Activated gamma-delta T cell treated with anti-CD3 and anti-CD28 coated beads, Interleukin-2, amount 50 U/mL, for 16 hours (primary cell): ENCODE measurements around the gene PPP1CA.

Experiments used
- DNase-seq: peaks from one replicate; pipeline ENCODE4 v3.0.0-alpha.2; 2020; ENCODE audit warnings: low read depth

PPP1CA gene

DNA sequence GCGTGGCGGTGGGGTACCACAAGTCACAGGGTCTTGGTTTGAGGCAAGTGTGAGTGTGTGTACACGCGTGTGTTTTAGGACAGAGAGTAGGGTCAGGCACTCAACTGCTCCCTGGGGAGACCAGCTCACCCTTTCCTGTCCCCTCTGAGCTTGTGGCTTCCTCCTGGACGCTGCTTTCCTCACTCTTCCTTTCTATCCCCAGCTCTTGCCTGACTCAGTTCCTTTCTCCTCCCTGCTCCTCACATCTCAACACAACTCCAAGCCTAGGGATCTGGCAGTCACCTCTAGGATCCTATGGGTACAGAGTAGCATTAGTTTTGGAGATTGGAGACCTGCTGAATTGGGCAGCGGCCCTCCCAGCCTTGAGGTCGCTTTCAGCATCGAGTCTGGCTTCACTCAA, 32.4 kb downstream of the PPP1CA start:
- no peak for DNase-seq

DNA sequence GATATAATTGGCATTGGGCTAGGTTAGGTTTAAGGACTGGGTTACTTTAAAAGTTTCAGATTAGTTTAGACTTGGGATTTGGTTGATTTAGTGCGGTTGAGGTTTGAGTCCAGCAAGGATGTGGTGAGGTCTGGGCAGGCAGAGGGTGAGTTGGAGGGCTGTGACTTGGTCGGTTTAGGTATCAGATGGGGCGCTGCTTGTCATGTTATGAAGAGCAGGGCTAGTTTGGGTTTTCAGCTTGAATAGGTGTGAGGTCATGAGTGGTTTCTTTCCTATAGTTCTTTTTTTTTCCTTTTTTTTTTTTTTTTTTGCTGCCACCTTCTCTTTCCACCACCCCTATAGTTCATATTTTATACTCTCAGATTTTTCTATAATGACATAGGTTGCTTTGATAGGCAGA, 33.0 kb downstream of the PPP1CA start:
- DNase-seq, result no peak

DNA sequence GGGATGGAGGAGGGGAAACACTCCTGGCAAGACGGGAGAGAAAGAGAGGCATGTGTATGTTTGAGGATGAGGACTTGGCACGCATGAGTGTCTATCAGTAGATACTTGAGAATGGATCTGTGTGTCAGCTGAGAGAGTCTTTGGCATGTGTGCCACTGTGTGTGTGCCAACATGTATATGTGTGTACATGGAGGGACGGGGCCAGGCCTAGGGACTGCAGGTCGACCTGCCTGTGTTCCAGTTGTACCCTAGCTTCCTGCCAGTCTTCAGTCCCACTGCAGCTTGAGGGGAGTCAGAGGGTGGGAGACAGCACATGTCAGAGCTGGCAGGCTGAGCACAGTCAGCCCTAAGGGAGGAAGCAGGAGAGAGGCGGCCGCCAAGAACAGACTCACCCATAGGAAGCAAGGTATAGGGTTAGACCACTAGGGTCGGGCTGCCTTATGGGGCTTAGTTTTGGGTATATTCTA, 33.9 kb downstream of the PPP1CA start:
- no peak for DNase-seq

DNA sequence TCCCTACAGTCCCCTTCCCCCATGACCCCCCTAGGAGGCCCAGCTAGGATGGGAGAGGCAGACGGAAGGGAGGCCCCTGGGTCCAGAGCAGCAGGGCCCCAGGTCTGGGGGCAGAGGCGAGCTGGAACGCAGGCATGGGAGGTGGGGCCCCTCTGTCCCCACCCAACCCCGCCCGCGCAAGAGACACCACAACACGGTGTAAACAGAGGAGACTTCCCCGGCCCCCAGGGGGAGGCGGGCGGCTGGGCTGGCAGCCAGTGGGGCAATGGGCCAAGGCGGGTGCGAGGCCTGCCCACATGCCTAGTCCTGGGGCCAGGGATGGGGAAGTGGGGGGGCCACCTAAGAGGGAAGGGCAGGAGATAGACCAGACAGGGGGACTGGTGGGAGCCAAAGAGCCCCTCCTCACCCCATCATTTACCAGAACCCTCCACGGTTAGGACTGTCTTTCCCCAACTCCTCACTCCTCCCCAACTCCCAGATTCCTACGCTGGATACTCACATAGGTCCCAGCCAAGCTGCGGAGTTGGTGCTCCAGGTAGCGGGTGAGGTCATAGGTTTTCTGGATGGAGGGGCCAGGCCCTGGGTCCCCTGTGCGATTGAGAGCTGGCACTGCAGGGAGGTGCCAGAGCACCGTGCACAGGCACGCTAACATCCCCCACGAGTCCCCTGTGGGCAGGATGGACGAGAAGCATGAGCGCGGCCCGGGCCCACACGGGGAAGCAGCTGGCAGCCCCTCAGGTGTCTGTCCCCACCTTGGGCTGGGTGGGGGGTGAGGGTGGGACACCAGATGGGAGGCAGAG, 34.5 kb downstream of the PPP1CA start:
- no peak for DNase-seq

DNA sequence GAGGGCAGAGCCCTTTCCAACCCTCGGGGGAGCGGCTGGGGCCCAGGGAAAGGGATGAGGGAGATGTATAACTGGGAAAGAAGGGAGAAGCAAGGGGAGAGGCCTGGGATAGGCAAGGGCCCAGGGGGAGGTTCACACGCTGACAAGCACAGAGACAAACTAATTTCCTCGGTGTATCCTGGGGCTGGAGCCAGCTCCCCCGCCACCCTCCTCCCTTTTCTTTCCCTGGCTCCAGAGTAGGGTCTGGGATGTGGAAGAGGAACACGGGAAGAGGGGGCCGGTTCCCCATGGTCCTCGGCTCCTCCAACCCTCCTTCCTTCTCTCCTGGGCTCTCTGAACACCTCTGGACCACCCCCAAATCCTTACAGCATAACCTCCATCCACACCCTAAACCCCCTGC, 35.1 kb downstream of the PPP1CA start:
- DNase-seq, result no peak

DNA sequence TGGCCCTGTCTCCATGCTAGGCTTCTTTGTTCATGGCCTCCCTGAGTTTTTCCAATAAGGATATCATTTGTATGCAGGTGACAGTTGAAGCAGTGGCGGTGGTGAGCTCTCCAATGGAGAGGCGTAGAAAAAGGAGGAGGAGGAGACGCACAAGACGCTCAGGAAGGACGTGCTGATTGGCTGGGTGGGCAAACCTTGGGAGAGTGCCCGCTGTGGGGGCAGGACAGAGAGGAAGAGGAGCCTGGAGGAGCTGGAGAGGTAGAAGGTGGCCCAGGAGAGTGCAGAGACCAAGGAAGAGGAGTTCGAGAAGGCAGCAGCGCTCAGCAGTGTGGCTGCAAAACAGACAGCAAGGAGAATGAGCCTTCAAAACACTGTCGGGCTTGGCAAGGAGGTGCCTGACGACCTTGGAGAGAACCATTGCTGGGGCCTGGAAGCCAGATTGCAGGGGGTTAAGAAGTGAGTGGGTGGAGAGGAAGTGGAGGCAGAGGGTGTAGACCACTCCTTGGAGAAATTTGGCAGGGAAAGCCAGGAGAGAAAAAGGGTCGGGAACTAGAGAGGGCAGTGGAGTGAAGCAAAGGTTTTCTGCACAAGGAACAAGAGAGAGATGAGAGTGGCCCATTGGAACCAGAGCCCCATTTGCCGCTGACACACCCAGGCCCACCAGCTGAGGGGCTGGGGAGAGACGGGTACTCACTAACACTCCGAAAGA, 35.8 kb downstream of the PPP1CA start:
- no peak for DNase-seq

DNA sequence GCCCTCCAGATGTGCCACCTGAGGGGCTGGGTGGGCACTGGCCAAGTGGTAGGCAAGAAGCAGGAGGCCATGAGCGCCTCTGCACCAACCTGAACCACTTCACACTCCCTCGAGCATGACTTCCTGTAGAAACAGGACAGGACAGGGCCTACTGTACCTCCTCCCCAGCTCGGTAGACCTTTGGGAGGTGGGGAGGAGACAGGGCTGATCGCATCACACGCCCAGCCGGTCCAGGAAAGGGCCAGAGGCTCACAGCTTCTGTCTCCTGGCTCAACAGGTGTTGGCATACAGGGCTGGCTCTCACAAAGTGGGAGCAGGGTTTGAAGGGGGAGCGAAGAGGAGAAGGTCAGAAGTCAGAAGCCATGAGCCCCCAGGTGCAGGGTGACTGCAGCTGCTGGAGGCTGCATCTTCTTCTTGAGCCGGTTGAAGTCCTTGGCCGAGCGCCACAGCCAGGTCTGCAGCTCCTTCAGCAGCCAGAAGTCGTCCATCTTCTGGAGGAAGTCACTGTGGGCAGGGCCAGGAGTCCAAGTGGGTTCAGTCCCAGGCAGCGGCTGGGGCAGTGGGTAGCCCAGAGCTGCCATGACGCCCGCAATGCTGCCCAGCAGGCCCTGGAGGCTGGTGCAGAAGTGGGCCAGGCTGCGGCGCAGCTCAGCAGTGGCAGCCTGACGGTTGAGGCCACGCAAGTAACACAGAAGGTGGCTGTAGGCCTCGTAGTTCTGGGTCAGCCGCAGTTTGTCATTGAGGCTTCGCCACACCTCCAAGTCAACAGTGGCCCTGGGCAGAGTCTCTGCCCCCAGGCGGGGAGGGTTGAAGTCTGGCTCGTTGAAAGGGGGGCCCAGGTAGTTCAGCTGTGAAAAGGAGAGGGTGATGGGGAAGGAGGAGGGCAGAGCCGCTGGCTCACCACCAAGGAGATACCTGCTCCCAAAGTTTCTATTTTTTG, 36.6 kb downstream of the PPP1CA start:
- no peak for DNase-seq

DNA sequence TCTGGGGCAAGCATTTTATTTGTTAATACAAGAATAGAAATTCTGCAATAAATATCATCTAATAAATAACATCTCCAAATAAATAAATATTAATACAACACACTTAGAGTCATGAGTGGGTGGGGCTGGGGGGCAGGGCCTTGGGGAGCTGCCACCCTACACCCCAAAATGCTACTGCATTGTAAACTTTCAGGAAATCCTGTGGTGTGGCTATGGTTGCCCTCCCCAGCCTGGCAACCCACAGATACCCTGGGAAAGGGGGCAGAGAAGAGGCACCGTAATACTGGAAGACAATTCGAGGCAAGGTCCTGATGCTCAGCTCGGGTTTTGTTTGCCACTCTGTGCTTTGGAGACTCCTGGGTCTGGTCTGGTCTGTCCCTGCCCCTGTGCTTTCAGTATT, 37.5 kb downstream of the PPP1CA start:
- no peak for DNase-seq

DNA sequence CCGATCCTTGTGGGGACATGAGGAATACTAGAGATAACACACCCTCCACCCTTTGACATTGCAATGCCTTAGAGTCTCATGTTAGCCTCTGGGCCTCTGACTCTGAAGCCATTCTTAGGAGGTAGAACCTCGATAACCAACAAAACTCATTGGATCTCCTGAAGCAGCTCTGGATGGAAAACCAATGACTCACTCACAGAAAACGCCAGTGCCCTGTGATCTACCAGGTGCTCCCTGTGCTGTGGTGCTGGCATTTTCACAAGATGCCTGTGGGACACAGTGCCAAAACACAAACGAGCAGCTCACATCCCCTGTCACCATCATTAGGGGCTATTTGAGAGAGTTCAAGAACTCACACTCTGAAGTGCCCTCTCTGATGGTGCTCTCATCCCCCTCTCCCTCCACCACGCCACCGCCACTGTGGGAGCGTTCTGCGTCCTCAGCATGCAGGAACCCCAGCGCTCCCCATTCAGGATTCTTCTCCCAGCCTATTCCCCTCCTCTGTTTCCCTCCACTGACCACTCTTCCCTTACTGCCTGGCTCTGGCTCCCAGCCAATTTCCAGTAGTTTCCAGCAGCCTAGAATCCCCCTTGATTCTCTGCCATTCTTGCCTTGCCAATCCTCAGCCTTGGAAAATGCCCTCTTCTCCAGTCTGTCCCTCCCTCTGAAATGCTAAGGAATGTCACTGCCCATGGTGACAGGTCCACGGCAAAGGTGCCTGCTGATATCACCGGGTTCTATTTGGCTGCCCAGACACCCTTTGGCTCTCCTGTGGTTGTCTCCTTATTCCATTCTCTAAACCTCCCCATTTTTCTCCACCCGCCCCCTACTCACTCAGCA, 43.6 kb downstream of the PPP1CA start:
- no peak for DNase-seq

DNA sequence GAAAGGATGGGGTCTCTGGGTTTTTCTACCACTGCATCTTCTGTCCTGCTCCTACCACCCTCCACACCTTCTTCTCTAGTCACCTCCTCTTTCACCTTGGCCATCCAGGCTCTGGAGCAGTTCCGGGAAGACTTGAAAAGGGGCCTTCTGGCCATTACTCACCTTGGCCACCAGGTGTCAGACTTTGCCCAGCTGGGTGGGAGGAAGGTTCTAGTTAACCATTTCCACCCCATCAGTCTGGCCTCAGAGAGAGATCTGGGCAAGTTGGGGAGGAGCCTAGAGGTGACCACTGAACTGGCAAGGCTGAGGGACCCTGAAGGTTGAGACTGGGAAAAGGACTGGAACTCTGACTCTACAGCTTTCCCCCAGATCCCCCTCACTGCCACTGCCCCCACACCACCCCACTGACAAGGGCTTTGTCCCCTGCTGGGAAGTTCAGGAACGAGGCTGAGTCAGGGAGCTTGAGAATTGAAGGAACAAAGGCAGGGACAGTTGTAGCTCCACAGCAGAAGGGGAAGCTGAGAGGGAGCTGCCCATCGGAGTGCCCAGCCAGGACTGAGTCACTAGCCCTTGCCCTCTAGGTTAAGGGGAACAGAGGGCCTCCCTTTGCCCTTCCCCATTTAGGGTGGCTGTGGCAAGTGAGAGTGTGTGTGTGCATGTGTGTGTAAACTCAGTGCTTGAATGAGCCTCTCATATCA, 44.6 kb downstream of the PPP1CA start:
- DNase-seq, result peak; percentile 51

DNA sequence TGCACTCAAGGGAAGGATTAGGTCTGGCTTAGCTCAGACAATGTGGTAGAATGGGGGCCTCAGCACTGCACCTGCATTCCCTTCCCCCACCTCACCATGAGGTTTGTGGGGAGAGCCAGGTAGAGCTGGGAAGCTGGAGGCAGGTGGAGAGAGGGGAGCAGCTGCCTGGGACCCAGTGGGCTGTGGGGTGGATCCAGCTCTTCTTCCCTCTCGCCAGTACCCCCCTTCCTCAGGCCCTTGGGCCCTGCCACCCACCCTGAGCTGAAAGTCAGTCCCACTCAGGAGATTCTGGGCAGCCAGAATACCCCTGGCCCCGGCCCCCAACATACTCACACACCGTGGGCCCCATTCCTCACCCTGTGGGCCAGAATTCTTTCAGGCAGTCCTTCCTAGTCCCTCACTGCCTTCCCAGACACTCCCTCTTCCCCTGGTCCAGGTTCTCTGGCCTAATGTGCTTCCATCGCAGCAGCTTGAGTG, 45.2 kb downstream of the PPP1CA start:
- no peak for DNase-seq

DNA sequence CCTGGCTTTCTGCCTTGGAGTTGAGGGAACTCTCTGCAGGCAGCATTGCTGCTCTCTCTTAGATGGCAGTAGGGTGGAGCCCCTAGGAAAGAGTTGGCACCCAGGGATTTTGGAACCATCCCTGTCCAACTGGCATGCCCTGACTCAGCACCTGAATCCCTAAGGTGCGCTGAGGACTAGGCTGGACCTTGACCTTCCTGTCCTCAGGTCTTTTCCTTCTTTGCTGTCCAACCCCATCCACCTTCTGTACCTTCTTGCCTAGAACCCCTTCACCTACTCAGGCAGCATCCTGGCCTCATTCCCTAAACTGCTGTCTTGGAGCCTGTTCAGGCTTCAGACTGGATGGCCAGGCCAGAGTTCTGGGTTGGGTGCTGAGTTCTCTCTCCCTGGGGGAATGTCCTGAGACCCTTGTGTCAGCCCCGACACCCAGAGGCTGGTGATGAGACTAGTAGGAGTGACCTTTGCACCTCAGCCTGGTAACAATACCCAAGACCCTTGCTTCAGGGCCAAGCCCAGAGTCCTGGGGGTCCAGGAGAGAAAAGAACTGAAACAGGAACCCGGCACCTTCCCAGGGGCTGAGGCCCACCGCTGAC, 45.8 kb downstream of the PPP1CA start:
- no peak for DNase-seq

DNA sequence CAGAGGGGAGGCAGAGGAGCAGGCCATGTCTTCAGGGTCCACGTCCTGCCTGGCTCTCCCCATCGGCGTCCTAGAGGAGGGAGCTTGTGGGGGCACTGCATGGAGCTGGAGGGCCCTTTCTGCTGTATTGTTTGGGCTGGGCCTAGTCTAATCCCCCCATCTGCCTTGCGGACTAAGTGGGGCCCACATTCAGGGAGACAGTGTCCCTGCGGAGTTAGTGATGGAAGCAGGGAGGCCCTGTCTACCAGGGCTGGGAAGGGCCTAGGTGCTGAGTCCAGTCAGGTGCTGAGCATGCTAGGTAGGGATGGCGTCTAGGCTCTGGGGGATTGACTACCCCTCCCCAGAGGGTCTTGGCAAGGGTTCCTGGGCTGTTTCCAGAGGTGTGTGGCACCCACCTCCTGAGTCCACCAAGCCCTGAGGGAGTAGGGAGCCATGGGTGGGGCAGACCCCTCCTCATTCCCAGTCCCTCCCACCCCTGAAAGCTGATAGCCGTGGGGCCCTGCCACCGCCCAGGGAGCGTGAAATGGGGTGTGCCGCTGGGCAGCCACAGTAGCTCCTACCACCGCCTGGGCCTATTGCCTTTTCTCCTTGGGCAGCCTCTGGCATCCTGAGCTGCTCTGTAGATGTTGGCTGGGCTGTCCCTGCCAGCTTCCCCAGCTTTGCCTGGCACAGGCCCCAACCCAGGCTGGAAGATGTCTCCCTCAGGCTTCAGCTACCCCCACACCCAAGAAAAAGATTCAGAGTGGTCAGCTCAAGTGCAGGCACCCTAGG, 46.5 kb downstream of the PPP1CA start:
- no peak for DNase-seq

DNA sequence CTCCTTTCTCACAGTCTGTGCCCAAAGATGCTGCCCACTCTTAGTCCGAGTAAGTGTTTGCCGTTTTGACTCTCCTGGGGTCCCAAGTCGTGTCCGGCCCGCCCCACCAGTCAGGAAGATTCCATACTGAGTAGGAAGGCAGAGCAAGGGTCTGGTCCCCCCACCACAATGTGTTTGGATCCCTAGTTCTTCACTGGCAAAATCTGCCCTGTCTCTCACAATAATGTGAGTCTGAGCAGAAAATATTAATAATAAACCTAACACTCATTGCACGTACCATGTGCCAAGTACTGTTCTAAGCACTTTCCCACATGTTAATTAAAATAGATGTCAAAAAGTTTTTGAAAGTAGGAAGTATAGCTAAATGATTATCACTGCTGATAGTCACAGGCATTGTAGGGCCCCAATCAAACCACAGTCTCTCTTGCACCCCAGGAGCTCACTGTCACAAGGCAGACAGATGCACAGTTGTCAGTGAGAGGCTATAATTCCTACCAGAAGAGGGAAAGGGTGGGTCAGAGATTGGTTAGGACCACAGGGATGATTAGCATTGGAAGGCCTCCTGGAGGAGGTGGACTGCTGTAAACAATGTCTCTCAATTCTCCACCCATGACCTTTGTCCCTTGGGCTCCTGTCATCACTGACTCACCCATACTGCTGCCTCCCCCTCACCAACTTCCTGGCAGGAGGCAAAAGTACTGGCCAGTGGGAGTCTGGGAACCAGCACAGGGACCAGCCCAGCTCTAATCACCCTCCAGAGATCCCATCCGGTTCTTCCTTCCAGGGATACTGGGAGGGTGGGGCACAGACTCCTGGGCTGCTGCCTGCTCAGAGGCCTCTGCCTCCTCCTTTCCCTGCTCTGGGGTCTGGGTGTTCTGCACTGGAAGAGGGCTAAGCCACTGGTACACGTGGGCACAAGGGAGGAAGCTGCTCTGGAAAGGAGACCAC, 47.3 kb downstream of the PPP1CA start:
- no peak for DNase-seq

DNA sequence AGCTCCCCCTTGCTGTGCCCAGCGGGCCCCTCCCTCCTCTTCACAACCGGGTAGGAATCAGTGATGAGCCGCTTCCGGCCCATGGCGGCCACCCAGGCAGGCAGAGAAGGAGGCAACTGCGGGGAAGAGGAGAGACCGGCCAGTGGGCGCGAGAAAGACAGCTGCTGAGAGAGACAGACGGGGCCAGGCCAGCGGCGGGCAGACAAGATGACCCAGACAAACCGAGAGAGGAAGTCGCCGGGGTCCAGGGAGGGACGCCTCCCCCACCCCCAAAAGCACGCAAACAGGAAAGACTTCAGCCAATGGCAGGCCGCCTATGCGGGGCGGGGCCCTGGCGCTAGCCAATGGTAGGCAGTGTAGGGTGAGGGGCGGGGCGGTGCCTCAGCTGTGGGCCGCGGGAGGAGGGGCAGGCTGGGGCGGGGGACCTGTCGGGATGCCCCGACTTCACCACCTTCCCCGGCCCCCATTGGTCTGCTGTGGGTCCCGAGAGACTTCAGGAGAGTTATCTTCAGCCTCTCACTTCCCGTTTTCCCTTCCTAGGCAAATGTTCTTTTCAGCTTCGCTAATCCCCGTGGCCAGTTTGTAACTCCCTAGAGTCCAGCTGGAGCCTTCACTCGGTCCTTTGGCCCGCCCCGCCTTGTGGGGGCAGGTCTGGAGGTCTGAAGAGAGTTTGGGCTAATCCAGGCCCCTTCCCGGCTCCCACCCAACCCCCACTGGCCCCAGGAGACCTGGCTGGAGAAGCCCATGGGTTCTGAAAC, 48.2 kb downstream of the PPP1CA start, which contains the start of gene POLD4:
Gene POLD4, minus strand, starts transcription at position 230 of the 758 bp plus-strand sequence. Its CDS starts 147 bp downstream, at position 83.
- DNase-seq, result peak; percentile 95

DNA sequence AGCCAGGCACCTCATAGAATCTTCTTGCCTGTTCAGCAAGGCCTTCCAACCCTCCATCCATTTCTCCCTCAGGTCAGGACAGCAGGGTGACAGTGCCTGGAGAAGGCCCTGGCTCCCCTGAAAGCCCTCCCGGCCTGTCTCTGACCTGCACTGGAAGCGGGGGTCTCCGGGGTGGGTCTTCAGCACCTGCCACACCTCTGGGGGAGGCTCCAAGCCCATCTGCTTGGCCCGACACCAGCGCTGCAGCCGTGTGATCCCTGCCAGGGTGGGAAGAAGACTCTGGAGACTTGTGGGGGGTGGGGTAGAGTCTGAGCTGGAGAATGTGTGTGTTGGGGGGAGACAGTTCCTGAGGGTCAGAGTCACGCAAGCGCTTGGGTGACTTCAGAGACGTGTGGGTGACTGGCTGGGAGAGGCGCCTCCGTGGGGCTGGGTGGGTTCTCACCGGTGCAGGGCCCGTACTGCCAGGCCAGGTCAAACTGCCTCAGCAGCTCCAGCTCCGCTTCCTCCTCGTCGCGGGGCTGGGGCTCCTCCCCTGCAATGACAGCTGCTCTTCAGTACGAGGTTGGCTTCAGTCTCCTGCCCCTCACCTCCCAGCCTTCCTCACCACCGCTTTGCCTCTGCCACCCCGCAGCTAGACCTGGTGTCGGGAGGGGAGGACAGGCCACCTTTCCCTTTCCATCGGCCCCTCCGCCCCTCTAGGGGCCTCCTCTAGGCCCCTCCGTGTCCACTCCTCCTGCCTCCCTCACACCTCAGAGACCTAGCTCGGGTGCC, 48.9 kb downstream of the PPP1CA start:
- no peak for DNase-seq
